ACC112 (cell line): Measurements from ENCODE around the gene HES2.

Source experiments
- H2AFZ ChIP-seq: fragments of 200-600 bp; sonication (generic); one replicate; pipeline ENCODE4 v1.6.0; 2017; ENCODE audit warnings: antibody characterized with exemption, low read length; ENCODE audit not compliant: unreplicated experiment
- H3K27ac ChIP-seq: fragments of 200-600 bp; sonication (generic); 2 replicates; pipeline ENCODE4 v1.5.1; 2014; ENCODE audit warnings: low read depth, mild to moderate bottlenecking, antibody characterized with exemption, low read length, moderate library complexity
- H3K27me3 ChIP-seq: fragments of 200-600 bp; sonication (generic); 2 replicates; pipeline ENCODE4 v1.6.1; 2014; ENCODE audit warnings: mild to moderate bottlenecking, antibody characterized with exemption, low read length, moderate library complexity, mixed read lengths; ENCODE audit not compliant: insufficient read depth
- H3K36me3 ChIP-seq: fragments of 200-600 bp; sonication (generic); 2 replicates; pipeline ENCODE4 v1.6.1; 2016; ENCODE audit warnings: mild to moderate bottlenecking, antibody characterized with exemption, low read length, moderate library complexity, mixed read lengths; ENCODE audit not compliant: insufficient read depth
- H3K4me1 ChIP-seq: fragments of 200-600 bp; sonication (generic); one replicate; pipeline ENCODE4 v1.6.1; 2016; ENCODE audit warnings: low read length, mixed read lengths; ENCODE audit not compliant: insufficient read depth, unreplicated experiment, control insufficient read depth
- H3K4me3 ChIP-seq: fragments of 200-600 bp; sonication (generic); 2 replicates; pipeline ENCODE4 v1.5.1; 2014; ENCODE audit warnings: mild to moderate bottlenecking, low read depth, low read length
- H3K79me2 ChIP-seq: fragments of 200-600 bp; sonication (generic); one replicate; pipeline ENCODE4 v1.6.0; 2016; ENCODE audit warnings: low read length; ENCODE audit not compliant: control insufficient read depth, unreplicated experiment, insufficient read depth

The HES2 gene

DNA sequence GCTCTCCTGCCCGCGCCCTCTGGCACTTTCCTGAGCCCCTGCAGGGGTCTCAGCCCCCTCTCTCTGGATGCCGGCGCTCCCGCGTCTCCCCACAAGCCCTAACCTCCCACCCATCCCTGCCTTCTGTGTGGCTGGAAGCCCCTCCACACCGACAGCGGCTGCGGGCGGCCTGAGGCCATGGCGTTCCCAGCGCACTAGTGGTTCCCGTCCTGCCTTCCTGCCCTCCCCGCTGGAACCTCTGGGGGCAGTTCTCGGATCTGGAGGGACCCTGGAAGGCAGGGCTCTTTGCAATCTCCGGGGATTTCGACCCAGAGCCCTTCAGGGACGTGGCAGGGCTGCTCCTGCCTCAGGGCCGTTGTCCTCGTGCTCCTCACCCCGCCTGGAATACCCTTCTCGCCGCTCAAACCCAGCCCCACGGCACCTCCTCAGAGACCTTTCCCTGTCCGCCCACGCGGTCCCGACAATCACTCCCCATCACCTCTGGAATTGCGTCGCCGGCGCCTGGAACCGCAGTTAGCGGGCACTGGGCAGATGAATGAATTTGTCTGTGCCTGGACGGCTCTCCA is 4.4 kb upstream of the HES2 start:
- Histone ChIP-seq H3K4me1 (peaks cover 27% of the 10 kb centered on the region), H3K27ac (no peak overlapping the region), H3K36me3 (no peaks in the 10 kb centered on the region), H2AFZ (no peak overlapping the region), H3K4me3 (peak overlapping the region; percentile 16), H3K79me2 (no peaks in the 10 kb centered on the region), H3K27me3 (peaks cover 43% of the 10 kb centered on the region)

DNA sequence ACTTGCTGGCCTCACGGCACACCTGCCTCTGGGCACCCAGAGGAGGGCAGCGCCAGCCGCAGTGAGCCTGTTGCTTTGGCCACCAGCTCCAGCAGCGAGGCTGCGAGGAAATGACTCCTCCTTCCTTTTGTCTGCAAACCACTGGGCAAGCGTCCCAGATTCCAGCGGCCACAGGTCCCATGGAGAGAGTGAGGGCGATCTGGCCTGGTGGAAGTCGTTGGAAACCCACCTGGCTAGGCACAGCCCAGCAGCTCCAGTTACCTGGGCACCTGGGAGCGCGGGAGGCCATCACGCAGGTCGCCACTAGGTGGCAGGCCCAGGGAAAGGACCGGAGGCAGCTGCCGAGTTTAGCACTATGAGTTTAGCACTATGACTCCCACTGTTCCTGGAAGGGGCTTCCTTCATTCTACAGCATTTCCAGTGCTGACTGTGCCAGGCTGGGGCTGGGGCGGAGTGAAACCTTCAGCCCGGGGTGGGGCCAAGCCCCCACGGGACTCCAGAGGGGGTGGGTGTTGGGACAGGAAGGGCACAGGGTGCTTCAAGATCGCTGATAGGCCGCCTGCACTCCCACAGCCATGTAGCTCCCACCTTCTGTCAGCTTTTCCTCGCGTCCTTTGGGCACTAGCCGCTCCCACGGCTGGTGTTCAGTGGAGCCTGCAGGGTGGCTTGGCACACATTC is 3.7 kb upstream of the HES2 start:
- Histone ChIP-seq H3K4me1 (peaks cover 27% of the 10 kb centered on the region), H3K27me3 (peaks cover 49% of the 10 kb centered on the region), H2AFZ (no peak overlapping the region), H3K4me3 (peak overlapping the region; percentile 16), H3K27ac (no peak overlapping the region), H3K36me3 (no peaks in the 10 kb centered on the region), H3K79me2 (no peaks in the 10 kb centered on the region)

DNA sequence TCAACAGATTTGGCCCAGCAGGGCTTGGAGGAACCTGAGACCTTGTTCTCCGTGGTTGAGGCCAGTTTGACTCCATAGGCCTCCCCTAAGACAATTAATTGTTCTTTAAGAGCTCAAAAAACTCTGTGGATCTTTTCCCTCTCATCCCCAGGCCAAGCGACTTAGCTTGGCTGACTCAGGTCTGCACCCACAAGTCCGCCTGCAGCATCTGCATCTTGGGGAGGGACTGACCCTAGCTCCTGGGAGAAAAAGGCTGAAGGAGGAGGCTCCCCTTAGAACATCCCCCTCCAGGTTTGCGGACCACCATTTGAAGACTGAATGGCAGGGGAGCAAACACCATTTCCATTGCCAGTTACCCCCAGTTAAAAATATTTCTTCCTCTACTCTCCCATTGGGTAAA is 1.5 kb upstream of the HES2 start:
- Histone ChIP-seq H3K4me3 (no peak overlapping the region), H3K27ac (no peak overlapping the region), H3K4me1 (peaks cover 27% of the 10 kb centered on the region), H3K79me2 (no peaks in the 10 kb centered on the region), H3K36me3 (no peaks in the 10 kb centered on the region), H2AFZ (no peak overlapping the region), H3K27me3 (peaks cover 71% of the 10 kb centered on the region)

DNA sequence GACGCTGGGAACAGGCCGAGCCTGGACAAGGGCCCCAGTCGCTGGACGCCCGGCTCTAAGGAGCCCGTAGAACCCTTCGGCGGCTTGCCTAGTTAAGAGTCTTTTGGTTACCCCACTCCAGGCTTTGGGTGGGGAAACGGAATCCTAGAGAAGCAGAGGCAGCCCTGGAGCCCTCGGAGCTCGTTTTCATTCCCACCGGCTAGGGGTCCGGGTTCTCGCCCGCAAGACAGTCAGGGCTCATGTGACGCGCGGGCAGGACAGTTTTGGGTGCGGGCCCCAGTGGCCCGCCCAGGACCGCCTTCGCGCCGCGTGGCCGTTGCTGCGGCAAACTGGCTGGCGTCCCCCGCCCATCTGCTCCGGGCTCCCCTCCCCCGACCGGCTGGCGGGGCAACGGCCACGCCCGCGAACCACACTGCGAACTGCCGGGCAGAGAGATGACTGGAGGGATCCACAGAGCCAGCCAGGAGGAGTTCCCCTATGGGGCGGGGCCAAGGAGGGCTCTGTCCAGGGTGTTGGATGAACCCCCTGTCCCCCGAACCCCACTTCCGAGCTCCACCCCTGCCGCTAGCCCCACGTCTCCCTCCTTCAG is 829 bp upstream of the HES2 start:
- Histone ChIP-seq H3K79me2 (no peaks in the 10 kb centered on the region), H3K27me3 (peaks cover 75% of the 10 kb centered on the region), H3K4me3 (peak overlapping the region; percentile 68), H3K4me1 (peaks cover 27% of the 10 kb centered on the region), H2AFZ (no peak overlapping the region), H3K27ac (no peak overlapping the region), H3K36me3 (no peaks in the 10 kb centered on the region)

DNA sequence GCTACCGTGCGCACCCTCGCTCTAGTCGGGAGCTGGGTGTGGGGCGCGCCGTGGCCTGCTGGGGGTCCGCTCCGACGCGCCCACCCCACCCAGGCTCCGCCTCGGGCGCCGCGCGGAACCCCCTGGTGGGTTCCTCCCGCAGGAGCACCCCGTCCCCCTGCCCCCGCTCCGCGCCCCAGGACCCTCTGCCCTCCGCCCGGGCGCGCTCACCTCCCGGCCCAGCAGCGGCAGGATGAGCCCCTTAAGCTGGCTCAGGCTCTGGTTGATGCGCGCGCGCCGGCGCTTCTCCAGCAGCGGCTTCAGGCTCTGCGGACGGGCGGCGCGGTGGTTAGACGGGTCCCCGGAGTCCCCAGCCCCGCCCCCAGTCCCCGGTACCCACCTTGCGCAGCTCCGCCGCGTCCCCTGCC is 319 bp downstream of the HES2 start:
- Histone ChIP-seq H3K4me1 (peaks cover 27% of the 10 kb centered on the region), H3K36me3 (no peaks in the 10 kb centered on the region), H3K27me3 (peaks cover 73% of the 10 kb centered on the region), H3K27ac (no peak overlapping the region), H3K4me3 (peak overlapping the region; percentile 68), H3K79me2 (no peaks in the 10 kb centered on the region), H2AFZ (no peak overlapping the region)

DNA sequence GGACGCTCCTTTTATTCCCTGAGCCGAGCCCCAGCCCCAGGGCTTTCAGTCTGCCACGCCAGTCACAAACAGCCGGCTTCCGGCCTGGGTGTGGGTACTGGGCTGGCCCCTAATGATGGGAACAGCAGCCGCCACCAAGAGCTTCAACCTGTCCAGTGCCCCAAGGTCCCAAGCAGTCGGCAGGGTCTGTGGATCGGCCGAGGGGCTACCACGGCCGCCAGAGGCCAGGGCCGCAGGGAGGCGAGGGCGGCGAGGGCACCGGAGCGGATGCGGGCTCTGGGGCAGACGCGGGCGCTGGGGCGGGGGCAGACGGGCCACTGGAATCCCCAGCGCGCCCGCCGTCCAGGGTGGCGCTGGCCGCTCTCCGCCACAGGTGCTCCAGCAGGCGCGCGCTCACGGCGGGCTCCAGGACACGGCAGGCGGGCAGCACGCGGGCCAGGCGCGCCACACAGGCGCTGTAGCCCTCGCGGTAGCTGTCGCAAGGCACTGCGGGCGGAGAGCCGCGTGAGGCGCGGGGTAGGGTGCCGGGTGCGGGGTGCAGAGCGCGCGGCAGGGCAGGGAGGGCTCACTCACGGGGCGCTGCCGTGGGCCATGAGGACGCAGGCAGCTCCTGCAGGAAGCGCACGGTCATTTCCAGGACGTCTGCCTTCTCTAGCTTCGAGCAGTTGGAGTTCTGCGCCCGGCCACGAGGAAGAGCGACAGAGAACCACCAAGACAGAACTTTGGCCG is 887 bp downstream of the HES2 start:
- no peaks in the 10 kb centered on the region for H3K79me2 ChIP-seq
- H3K4me3 ChIP-seq: peak overlapping the region; percentile 68; the same call in 1 of the 2 replicates
- H3K27me3 ChIP-seq: peaks cover 67% of the 10 kb centered on the region
- no peak overlapping the region for H2AFZ ChIP-seq
- no peak overlapping the region for H3K27ac ChIP-seq
- H3K4me1 ChIP-seq: peaks cover 27% of the 10 kb centered on the region
- no peaks in the 10 kb centered on the region for H3K36me3 ChIP-seq

DNA sequence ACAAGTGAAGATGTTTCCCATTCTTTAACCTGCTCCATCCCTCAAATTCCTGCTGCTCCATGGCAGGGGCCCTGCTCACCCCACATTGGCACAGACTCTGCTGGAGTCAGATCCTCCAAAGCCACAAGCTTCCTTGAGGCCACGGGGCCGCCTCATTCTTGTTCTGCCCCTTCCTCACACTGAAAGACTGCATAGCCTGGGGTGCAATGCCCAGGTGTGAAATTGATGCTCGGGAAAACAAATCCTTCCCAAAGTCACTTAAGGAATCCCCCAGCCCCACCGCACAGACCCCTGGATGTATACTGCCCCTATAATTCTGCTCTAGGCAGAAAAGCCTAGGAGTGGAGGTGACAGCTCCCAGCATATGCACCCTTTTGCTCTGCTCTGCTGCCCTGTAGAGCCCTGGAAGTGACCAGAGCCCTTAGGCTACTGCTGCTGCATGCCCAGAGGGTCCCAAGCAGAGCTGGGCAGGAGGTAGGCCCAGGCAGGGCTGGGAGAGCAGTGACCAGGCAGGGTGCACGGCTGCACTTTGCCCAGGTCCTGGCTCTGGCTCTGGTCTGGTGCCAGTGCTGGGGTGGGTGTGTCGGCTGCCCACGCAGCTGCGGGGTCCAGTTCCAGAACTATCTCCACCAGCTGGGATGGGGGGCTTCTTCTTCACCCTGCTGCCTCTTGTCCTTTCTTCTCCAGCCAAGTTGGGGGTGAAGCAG is 1.6 kb downstream of the HES2 start:
- no peak overlapping the region for H2AFZ ChIP-seq
- H3K27ac ChIP-seq: no peak overlapping the region
- H3K27me3 ChIP-seq: peaks cover 66% of the 10 kb centered on the region
- no peaks in the 10 kb centered on the region for H3K36me3 ChIP-seq
- H3K4me1 ChIP-seq: peaks cover 22% of the 10 kb centered on the region
- H3K4me3 ChIP-seq: no peak overlapping the region
- H3K79me2 ChIP-seq: no peaks in the 10 kb centered on the region

DNA sequence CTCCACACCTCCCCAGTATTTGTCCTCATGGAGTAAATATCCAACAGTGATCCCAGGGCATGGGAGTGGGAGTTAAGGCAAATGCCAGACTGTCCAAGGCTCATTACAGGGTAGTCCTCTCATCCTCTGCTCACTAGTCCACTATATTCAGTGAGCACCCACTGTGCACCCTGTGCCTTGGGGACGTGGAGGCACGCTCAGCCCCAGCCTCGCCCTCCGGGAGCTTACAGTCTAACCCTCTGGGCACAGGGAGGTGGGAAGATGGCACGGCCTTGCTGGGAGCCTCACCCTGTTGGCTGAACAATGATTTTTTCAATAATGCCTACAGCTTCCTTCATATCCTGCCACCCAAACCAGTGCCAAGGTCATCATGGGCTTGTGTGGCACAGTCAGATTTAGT is 2.8 kb downstream of the HES2 start:
- Histone ChIP-seq H3K4me1 (peaks cover 12% of the 10 kb centered on the region), H3K79me2 (no peaks in the 10 kb centered on the region), H3K27ac (no peak overlapping the region), H2AFZ (no peak overlapping the region), H3K4me3 (no peak overlapping the region), H3K27me3 (peaks cover 66% of the 10 kb centered on the region), H3K36me3 (no peaks in the 10 kb centered on the region)

DNA sequence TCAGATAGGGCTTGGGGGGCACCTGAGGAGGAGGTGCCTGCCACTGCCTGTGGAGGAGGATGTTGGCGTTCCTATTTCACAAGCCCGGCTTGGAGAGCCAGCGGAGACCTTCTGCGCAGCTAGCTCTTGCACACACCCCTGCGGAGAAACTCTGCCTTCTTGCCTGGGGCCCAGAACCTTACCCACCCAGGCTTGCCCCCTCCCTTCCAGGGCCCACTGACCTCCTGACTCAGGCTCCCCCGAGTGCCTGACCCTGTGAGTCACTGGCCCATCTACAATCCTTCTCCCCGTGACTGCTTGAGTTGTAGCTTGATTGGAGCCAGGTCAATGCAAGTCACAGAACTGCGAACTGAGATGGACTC is 3.4 kb downstream of the HES2 start:
- Histone ChIP-seq H3K4me3 (no peak overlapping the region), H2AFZ (no peak overlapping the region), H3K4me1 (peaks cover 7% of the 10 kb centered on the region), H3K27me3 (peaks cover 67% of the 10 kb centered on the region), H3K27ac (no peak overlapping the region), H3K36me3 (no peaks in the 10 kb centered on the region), H3K79me2 (no peaks in the 10 kb centered on the region)

DNA sequence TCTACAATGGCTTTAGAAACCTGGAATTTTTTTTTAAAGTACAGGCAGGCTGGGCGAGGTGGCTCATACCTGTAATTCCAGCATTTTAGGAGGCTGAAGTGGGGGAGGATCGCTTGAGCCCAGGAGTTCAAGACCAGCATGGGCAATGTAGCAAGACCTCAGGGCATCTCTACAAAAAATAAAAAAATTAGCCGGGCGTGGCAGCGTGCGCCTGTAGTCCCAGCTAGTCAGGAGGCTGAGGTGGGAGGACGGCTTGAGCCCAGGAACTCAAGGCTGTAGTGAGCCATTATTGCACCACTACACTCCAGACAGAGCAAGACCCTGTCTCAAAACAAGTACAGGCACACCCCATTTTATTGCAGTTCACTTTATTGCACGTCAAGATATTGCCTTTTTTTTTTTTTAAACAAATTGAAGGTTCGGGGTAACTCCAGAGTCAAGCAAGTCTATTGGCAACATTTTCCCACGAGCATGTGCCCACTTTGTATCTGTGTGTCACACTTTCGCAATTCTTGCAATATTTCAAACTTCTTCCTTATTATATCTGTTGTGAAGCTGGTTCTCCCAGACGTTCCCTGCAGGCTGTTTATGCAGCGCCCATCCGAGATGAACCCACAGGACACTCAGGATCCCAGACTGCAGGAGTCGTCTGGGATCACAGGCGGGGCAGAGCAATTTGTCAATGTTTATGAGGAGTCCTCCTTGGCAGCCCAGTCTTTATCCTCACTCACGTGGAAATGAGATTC is 4.7 kb downstream of the HES2 start:
- Histone ChIP-seq H3K27ac (no peak overlapping the region), H3K4me1 (peaks cover 2% of the 10 kb centered on the region), H3K4me3 (no peak overlapping the region), H2AFZ (no peak overlapping the region), H3K79me2 (no peaks in the 10 kb centered on the region), H3K36me3 (no peaks in the 10 kb centered on the region), H3K27me3 (peaks cover 57% of the 10 kb centered on the region)
